Measurements from ENCODE around the gene PSMG2.

Gene PSMG2

DNA sequence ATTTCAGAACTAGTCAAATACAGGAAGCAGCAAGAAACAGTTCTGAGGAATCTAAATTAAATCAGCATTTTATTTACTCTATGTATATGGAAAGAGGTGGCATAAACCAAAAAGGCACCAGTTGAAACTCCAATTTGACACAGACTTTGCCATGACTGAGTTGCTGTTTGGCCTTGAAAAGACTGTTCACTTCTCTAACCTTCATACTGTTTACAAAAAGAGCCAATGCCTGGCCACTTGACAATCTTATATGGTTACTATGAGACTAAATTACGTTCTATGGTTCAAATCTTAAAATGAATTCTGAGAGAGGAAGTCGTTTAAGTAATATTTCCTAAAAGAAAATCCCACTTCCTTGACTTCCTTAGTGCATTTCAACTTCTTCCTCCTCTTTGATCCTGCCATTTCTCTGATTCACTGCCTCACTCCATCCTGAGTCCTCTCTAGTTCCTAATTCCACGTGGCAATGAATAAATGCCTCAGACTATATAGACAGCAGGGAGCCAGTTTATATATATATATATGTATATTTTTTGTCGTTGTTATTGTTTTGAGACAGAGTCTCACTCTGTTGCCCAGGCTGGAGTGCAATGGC, 13.5 kb upstream of the PSMG2 start:
- Histone ChIP-seq H2AK5ac (ENCODE audit: low read depth, low read length) (no peak overlapping the region), H4K91ac (ENCODE audit: low read depth, low read length, poor library complexity) (no peak overlapping the region), H3K27ac (replicated peaks; ENCODE audit: low read length) (no peak overlapping the region), H3K9ac (ENCODE audit: low read depth, low read length, poor library complexity) (no peak overlapping the region), H3K4ac (ENCODE audit: low read length) (no peak overlapping the region), H4K8ac (ENCODE audit: low read depth, low read length) (no peak overlapping the region), H3K4me3 (ENCODE audit: low read length in 2 of 2) (no peak overlapping the region), H2BK12ac (ENCODE audit: low read length) (no peak overlapping the region), H3K14ac (ENCODE audit: low read length) (no peak overlapping the region), H3K9me3 (replicated peaks in 1 of 2; ENCODE audit: control insufficient read depth in 2 of 2, insufficient read depth in 1 of 2, low read depth in 1 of 2, low read length in 2 of 2) (no peaks in the 10 kb centered on the region), H2AFZ (ENCODE audit: low read length) (no peak overlapping the region), H2BK5ac (ENCODE audit: low read length) (no peak overlapping the region), H2BK15ac (ENCODE audit: low read length) (no peak overlapping the region), H3K18ac (ENCODE audit: low read length) (no peak overlapping the region), H3K23ac (ENCODE audit: low read depth, low read length, poor library complexity) (no peak overlapping the region), H3K27me3 (ENCODE audit: control insufficient read depth in 3 of 3, insufficient read depth in 3 of 3, low read depth in 1 of 3, low read length in 3 of 3) (no peaks in the 10 kb centered on the region), H3K4me2 (ENCODE audit: insufficient read depth, low read length, poor library complexity, severe bottlenecking) (no peak overlapping the region), H3K36me3 (replicated peaks in 1 of 2; ENCODE audit: control insufficient read depth in 2 of 2, insufficient read depth in 2 of 2, low read length in 2 of 2) (peaks cover 2 to 91% of the 10 kb centered on the region in 2 donors), H3K4me1 (ENCODE audit: control insufficient read depth in 2 of 2, insufficient read depth in 1 of 2, low read depth in 1 of 2, low read length in 2 of 2) (no peaks in the 10 kb centered on the region), H3K79me1 (ENCODE audit: low read depth, low read length) (no peaks in the 10 kb centered on the region), H2BK120ac (ENCODE audit: low read depth, low read length) (no peak overlapping the region)
- no peak for DNase-seq (ENCODE audit: low spot score)
- no CpG with 5 or more reads among the region's 4 CpGs for WGBS, 2 donors (ENCODE audit: extremely low coverage in 2 of 2, insufficient read length in 2 of 2, insufficient replicate concordance in 1 of 2)

DNA sequence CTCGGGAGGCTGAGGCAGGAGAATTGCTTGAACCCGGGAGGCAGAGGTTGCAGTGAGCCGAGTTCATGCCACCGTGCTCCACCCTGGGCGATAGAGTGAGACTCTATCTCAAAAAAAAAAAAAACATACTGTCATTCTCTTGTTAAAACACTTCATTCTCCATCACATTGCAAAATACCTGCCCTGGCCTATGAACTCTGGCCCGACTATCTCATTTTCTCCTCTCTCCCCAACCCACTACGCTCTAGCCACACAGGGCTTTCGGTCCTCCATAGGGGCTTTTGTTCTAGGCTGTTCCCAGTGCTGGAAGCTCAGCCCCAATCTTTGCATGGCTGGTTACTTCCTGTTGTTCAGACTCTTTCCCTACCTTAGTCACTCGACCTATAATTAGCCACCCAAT, 10.6 kb upstream of the PSMG2 start:
- Histone ChIP-seq H3K23ac (ENCODE audit: low read depth, low read length, poor library complexity) (no peak overlapping the region), H3K4me1 (ENCODE audit: control insufficient read depth in 2 of 2, insufficient read depth in 1 of 2, low read depth in 1 of 2, low read length in 2 of 2) (no peaks in the 10 kb centered on the region), H3K18ac (ENCODE audit: low read length) (no peak overlapping the region), H2AK5ac (ENCODE audit: low read depth, low read length) (no peak overlapping the region), H2BK12ac (ENCODE audit: low read length) (no peak overlapping the region), H2BK120ac (ENCODE audit: low read depth, low read length) (no peak overlapping the region), H3K27me3 (ENCODE audit: control insufficient read depth in 3 of 3, insufficient read depth in 3 of 3, low read depth in 1 of 3, low read length in 3 of 3) (no peaks in the 10 kb centered on the region), H3K14ac (ENCODE audit: low read length) (no peak overlapping the region), H3K4me2 (ENCODE audit: insufficient read depth, low read length, poor library complexity, severe bottlenecking) (no peak overlapping the region), H4K8ac (ENCODE audit: low read depth, low read length) (no peak overlapping the region), H4K91ac (ENCODE audit: low read depth, low read length, poor library complexity) (no peak overlapping the region), H2BK15ac (ENCODE audit: low read length) (no peak overlapping the region), H3K9me3 (replicated peaks in 1 of 2; ENCODE audit: control insufficient read depth in 2 of 2, insufficient read depth in 1 of 2, low read depth in 1 of 2, low read length in 2 of 2) (no peaks in the 10 kb centered on the region), H3K27ac (replicated peaks; ENCODE audit: low read length) (no peak overlapping the region), H3K79me1 (ENCODE audit: low read depth, low read length) (no peaks in the 10 kb centered on the region), H2AFZ (ENCODE audit: low read length) (no peak overlapping the region), H3K4ac (ENCODE audit: low read length) (no peak overlapping the region), H3K36me3 (replicated peaks in 1 of 2; ENCODE audit: control insufficient read depth in 2 of 2, insufficient read depth in 2 of 2, low read length in 2 of 2) (peaks cover 2 to 92% of the 10 kb centered on the region in 2 donors), H3K9ac (ENCODE audit: low read depth, low read length, poor library complexity) (no peak overlapping the region), H2BK5ac (ENCODE audit: low read length) (no peak overlapping the region), H3K4me3 (ENCODE audit: low read length in 2 of 2) (no peak overlapping the region)
- no peak for DNase-seq (ENCODE audit: low spot score)
- WGBS, 2 donors (ENCODE audit: extremely low coverage in 2 of 2, insufficient read length in 2 of 2, insufficient replicate concordance in 1 of 2) = no CpG with 5 or more reads among the region's 9 CpGs

DNA sequence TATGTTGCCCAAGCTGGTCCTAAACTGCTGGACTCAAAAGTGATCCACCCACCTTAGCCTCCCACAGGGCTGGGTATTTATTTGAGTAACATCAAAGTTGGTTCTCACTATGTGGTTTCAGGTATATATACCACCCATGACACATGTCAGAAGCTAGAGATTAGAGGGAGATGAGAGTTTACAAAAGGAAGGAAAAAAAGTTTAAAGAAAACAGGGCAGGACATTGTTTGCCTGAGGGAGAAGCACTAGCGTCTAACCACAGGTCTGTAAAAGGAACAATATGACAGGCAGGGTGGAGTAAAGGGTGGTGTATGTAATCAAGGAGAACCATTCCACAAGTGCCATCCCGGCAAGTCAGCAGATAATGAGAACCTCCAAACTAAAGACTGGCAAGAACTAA, 8.8 kb upstream of the PSMG2 start:
- Histone ChIP-seq H3K4me1 (ENCODE audit: control insufficient read depth in 2 of 2, insufficient read depth in 1 of 2, low read depth in 1 of 2, low read length in 2 of 2) (no peaks in the 10 kb centered on the region), H3K27ac (replicated peaks; ENCODE audit: low read length) (no peak overlapping the region), H3K23ac (ENCODE audit: low read depth, low read length, poor library complexity) (no peak overlapping the region), H4K91ac (ENCODE audit: low read depth, low read length, poor library complexity) (no peak overlapping the region), H3K4ac (ENCODE audit: low read length) (no peak overlapping the region), H3K9ac (ENCODE audit: low read depth, low read length, poor library complexity) (no peak overlapping the region), H2AK5ac (ENCODE audit: low read depth, low read length) (no peak overlapping the region), H3K36me3 (replicated peaks in 1 of 2; ENCODE audit: control insufficient read depth in 2 of 2, insufficient read depth in 2 of 2, low read length in 2 of 2) (peaks cover 4 to 94% of the 10 kb centered on the region in 2 donors), H2BK15ac (ENCODE audit: low read length) (no peak overlapping the region), H2BK12ac (ENCODE audit: low read length) (no peak overlapping the region), H3K79me1 (ENCODE audit: low read depth, low read length) (no peaks in the 10 kb centered on the region), H2BK5ac (ENCODE audit: low read length) (no peak overlapping the region), H3K4me3 (ENCODE audit: low read length in 2 of 2) (no peak overlapping the region), H3K27me3 (ENCODE audit: control insufficient read depth in 3 of 3, insufficient read depth in 3 of 3, low read depth in 1 of 3, low read length in 3 of 3) (no peaks in the 10 kb centered on the region), H2AFZ (ENCODE audit: low read length) (no peak overlapping the region), H2BK120ac (ENCODE audit: low read depth, low read length) (no peak overlapping the region), H4K8ac (ENCODE audit: low read depth, low read length) (no peak overlapping the region), H3K4me2 (ENCODE audit: insufficient read depth, low read length, poor library complexity, severe bottlenecking) (no peak overlapping the region), H3K18ac (ENCODE audit: low read length) (no peak overlapping the region), H3K9me3 (replicated peaks in 1 of 2; ENCODE audit: control insufficient read depth in 2 of 2, insufficient read depth in 1 of 2, low read depth in 1 of 2, low read length in 2 of 2) (no peaks in the 10 kb centered on the region), H3K14ac (ENCODE audit: low read length) (no peak overlapping the region)
- WGBS, 2 donors (ENCODE audit: extremely low coverage in 2 of 2, insufficient read length in 2 of 2, insufficient replicate concordance in 1 of 2) = no CpG with 5 or more reads among the region's 2 CpGs
- no peak for DNase-seq (ENCODE audit: low spot score)

DNA sequence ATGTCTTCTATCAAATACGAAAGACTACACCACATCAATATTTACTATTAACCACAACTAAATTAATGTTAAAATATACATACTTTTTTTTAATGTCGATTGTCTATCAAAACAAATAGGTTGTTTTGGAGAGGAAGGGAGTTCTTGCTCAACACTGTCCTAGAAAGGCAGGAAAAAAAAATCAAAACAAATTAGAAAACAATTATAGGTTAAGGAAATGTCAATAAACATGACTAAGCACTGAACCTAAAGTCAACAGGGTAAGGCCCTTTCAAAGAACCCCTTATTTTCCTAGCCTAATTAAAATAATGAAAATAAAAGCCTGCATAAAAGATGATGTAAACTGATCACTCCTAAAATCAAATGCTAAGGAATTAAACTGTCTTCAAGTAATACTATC, 3.1 kb upstream of the PSMG2 start:
- Histone ChIP-seq H2AFZ (ENCODE audit: low read length) (no peak overlapping the region), H2BK120ac (ENCODE audit: low read depth, low read length) (no peak overlapping the region), H2BK15ac (ENCODE audit: low read length) (no peak overlapping the region), H3K4me1 (ENCODE audit: control insufficient read depth in 2 of 2, insufficient read depth in 1 of 2, low read depth in 1 of 2, low read length in 2 of 2) (no peaks in the 10 kb centered on the region), H3K4me3 (ENCODE audit: low read length in 2 of 2) (no peak overlapping the region), H4K8ac (ENCODE audit: low read depth, low read length) (no peak overlapping the region), H3K36me3 (replicated peaks in 1 of 2; ENCODE audit: control insufficient read depth in 2 of 2, insufficient read depth in 2 of 2, low read length in 2 of 2) (peaks cover 2 to 65% of the 10 kb centered on the region in 2 donors), H3K27me3 (ENCODE audit: control insufficient read depth in 3 of 3, insufficient read depth in 3 of 3, low read depth in 1 of 3, low read length in 3 of 3) (no peaks in the 10 kb centered on the region), H3K4ac (ENCODE audit: low read length) (no peak overlapping the region), H3K79me1 (ENCODE audit: low read depth, low read length) (peaks cover 5% of the 10 kb centered on the region), H3K23ac (ENCODE audit: low read depth, low read length, poor library complexity) (no peak overlapping the region), H3K9ac (ENCODE audit: low read depth, low read length, poor library complexity) (no peak overlapping the region), H3K18ac (ENCODE audit: low read length) (no peak overlapping the region), H3K14ac (ENCODE audit: low read length) (no peak overlapping the region), H3K27ac (replicated peaks; ENCODE audit: low read length) (no peak overlapping the region), H2AK5ac (ENCODE audit: low read depth, low read length) (no peak overlapping the region), H2BK12ac (ENCODE audit: low read length) (no peak overlapping the region), H3K4me2 (ENCODE audit: insufficient read depth, low read length, poor library complexity, severe bottlenecking) (no peak overlapping the region), H4K91ac (ENCODE audit: low read depth, low read length, poor library complexity) (no peak overlapping the region), H2BK5ac (ENCODE audit: low read length) (no peak overlapping the region), H3K9me3 (replicated peaks in 1 of 2; ENCODE audit: control insufficient read depth in 2 of 2, insufficient read depth in 1 of 2, low read depth in 1 of 2, low read length in 2 of 2) (no peaks in the 10 kb centered on the region)
- DNase-seq (ENCODE audit: low spot score) = no peak
- WGBS, 2 donors (ENCODE audit: extremely low coverage in 2 of 2, insufficient read length in 2 of 2, insufficient replicate concordance in 1 of 2) = 100% methylated on average over 1 of the region's 2 CpGs; no CpG with 5 or more reads in 1 of the 2 donors

Data from neuronal stem cell (in vitro differentiated cells).